ENCODE results near the gene PTGDR2.

The PTGDR2 gene

DNA sequence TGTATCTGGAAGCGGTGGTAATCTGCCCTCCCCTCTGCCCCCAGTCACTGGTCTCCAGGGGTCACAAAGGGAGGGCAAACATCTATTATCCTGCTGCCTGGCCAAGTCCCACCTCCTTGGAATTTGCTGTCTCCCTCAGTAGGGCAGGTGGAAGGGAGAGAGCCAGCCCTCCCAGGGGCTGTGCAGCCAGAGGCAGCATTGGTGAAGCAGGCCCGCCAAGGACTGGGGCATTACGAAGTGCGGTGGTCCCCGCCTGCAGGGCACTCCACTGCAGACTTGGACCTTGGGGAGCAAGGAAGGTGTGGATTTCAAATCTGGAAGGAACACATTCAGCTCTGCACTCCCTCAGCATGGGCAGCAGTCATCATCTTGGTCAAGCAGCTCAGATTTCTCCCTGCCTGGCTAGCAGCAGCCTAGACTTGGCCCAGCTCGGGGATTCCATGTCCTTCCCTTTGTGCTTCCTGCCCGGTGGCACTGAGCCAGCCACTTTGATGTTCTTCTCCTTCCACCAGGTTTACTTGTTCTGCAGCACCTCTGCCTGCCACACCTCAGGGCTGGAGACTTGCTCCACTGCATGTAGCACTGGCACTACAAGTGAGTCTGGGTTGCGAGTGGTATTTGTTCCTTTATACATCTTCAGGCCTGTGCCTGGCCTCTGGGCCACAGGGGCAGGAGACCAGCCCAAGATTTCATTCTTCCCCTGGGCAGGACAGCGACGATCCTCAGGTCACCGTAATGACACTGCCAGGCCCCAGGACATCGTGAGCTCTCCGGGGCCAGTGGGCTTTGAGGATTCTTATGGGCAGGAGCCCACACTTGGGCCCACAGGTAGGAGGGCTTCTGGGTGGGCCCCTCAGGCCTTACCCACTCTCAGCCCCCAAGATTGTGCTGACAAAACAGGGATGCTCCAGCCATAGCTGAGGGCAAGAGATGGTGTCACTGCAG, 18.9 kb upstream of the PTGDR2 start:
- no peak for DNase-seq (ENCODE audit: low read depth)

DNA sequence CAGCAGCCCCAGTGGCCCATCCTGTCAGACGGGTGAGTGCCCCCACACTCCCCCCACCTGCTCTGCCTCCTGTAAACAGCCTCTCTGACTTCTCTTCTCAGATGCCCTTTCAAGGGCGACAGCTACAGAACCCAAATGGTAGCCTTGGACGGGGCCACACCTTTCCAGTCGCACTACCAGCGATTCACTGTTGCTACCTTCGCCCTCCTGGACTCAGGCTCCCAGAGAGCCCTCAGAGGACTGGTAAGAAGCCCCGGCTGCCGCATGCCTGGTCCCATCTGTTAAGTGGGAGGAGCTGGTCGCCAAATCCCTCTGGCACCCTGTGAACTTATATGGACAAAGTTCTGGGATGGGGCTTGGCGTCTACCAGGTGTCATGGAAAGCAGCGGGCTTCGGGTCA, 17.8 kb upstream of the PTGDR2 start:
- DNase-seq (ENCODE audit: low read depth): no peak

DNA sequence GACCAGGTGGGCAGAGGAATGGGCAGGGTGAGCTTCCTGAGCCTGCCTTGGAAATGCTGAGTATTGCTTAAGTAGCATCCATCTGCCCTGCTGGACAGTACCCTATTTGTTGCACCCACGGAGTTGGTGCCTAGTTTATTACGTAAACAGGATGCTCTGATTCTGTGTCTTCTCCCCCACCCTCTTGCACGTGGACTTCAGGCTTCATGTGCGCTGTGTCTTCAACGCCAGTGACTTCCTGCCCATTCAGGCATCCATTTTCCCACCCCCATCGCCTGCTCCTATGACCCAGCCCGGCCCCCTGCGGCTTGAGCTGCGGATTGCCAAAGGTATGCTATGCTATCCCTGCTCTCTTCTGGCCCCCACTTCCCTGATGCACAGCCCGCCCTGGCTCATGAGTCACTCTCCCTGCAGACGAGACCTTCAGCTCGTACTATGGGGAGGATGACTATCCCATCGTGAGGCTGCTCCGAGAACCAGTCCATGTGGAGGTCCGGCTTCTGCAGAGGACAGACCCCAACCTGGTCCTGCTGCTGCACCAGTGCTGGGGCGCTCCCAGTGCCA, 17.3 kb upstream of the PTGDR2 start:
- DNase-seq (ENCODE audit: low read depth): peak; percentile 97

DNA sequence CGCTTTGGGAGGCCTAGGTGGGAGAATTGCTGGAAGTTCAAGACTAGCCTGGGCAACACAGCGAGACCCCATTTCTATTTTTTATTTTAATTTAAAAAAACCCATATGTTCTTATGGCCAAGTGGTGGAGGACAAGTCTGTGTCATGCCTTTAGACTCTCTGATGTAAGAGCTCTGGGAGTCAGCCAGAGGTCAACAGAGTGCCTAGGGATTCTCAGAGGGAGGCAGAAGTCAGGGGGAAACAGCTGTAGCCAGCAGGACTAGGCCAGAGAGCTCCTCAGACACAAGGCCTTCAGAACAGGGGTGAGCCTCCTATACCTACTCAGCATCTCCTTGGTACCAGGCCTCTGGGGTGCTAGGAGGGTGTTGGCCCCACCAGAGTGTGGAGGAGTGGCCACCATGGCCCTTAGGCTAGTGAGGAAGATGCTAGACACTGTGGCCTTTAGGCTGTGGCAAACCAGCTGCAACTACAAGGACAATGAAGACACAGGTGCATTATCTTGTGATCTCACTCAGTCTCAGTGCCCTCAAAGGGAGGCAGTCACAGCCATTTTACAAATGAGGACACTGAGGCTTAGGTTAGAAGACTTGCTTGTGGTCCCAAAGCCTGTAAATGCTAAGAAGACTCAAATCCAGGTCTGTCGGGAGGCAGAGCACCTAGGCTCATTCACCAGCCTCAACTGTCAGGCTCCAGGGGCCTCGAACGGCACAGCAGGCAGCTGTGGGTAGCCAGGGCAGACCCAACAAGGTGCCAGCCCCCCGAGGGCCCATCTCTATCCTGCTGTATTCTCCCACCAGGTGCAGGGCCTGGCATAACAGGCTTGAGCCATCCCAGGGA, 16.6 kb upstream of the PTGDR2 start:
- DNase-seq (ENCODE audit: low read depth): peak; percentile 87

DNA sequence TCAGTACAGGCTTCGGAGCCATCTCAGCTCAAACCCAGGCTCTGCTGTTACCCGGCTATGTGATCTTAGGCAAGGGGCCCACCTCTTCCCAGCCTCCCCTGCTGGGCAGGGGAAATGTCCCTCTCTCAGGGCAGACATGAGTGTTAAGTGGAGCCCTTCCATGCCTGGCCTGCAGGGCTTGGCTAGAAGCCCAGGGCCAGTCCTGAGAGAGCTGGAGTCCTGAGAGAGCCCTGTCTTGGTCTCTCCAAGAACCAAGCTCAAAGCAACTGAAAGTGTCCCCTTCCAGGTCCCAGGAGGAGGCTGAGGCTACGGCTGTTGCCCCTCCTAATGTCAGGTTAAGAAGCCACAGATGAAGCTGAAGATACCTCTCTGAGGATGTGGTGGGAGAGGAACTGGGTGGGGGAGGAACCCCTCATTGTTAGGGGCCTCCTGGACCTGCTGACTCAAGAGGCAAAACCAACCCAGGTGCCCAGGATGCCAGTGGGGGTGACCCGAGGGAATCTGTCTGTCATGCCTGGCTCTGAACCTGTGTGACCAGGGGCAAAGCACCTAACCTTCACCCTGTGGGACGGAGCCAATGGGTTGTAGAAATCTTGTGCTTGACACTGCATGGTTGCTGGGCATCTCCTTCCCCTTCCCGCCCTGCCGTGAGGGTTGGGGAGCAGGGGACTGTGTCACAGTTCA, 15.8 kb upstream of the PTGDR2 start:
- DNase-seq (ENCODE audit: low read depth): peak; percentile 74

DNA sequence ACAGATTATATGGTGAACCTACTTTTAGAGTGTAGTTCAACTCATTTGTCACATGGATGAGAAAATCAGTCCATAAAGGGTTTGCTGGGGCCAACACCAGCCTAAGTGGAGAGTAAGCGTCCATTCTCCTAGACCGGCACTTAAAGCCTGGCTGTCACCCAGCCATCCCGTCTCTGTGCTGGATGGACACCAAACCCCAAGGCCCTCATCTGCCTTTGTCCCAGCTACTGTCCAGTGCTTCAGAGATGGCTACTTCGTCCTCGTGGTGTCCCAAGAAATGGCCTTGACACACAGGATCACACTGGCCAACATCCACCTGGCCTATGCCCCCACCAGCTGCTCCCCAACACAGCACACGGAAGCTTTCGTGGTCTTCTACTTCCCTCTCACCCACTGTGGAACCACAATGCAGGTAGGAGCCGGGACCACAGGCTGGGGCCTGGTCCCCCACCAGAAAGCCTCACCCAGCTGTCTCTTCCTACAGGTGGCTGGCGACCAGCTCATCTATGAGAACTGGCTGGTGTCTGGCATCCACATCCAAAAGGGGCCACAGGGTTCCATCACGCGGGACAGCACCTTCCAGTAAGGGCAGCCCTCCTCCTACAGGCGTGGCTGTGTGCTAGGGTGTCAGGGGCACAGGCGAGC, 15.1 kb upstream of the PTGDR2 start:
- DNase-seq (ENCODE audit: low read depth): no peak

DNA sequence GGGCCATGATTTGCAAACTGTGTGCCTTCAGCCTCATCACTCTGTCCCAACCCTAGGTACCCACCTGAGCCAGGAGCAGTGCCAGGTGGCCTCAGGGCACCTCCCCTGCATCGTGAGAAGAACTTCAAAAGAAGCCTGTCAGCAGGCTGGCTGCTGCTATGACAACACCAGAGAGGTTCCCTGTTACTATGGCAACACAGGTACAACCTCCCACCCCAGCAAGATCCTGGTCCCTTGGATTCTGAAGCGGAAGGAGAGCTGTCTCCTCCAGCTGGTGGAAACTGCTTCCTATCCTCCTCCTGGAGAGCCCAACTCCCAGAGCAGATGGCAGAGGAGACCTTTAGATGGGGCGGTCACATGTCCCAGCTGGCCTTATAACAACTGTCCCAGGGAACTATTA, 14.5 kb upstream of the PTGDR2 start:
- no peak for DNase-seq (ENCODE audit: low read depth)

DNA sequence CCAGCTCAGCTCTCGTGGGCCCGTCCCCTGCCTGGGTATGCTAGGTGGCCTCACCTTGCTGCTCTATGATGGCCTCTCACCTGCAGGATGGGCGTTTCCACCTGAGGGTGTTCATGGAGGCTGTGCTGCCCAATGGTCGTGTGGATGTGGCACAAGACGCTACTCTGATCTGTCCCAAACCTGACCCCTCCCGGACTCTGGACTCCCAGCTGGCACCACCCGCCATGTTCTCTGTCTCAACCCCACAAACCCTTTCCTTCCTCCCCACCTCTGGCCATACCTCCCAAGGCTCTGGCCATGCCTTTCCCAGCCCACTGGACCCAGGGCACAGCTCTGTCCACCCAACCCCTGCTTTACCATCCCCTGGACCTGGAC, 13.7 kb upstream of the PTGDR2 start:
- DNase-seq (ENCODE audit: low read depth): no peak

DNA sequence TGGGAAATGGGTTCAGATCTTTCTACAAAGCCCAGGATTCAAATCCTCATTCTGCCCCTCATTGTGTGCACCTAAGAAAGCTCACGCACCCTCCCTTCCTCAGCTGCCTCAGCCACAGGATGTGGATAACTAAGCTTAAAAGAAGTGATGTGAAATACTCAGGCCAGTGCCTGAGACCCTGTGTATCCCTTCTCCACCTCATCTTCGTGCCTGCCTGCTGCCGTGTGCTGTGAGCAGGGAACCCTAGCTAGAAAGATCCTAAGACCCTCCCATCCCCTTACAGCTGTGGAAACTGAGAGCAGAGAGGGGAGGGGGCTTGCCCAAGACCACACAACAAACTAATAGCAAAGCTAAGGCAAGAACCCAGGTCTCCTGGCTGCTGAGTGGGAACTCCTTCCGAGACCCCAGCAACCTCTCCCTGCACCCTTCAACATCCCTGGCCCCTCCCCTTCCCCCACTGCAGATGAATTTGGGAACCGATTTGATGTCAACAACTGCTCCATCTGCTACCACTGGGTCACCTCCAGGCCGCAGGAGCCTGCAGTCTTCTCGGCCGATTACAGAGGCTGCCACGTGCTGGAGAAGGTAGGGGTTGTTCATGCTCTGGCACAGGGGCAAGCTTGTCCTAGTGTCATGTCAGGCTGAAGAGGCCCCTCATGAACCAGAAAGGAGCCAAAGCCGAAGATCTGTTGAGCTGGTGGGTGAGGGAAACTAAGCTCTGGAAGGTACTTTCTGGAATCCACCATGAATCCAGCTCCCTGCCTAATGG, 13.1 kb upstream of the PTGDR2 start:
- no peak for DNase-seq (ENCODE audit: low read depth)

DNA sequence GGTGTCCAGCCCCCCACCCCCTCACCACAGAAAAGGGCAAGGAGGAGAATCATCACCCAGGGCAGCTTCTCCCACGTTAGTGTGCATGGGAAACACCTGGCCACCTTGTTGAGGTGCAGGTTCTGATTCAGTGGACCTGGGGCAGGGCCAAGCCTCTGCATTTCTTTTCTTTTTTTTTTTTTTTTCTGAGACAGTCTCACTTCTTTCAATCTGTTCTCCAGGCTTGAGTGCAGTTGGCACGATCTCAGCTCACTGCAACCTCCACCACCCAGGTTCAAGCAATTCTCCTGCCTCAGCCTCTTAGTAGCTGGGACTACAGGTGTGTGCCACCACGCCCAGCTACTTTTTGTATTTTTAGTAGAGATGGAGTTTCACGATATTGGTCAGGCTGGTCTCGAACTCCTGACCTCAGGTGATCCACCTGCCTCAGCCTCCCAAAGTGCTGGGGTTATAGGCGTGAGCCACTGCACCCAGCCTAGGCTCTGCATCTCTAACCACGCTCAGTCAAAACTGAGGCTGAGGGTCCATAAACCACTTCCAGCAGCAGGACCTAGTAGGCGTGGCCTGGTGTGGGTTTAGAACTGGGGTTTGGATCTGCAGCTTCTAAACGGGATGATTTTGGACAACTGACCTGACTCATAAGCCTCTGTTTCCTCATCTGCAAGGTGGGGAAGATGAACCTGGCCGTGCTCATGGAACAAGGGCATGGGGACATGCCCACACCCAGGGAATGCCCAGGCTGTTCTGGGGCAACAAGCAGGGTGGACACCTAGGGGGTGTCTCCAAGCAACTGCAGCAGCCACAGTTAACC, 12.3 kb upstream of the PTGDR2 start:
- no peak for DNase-seq (ENCODE audit: low read depth)

DNA sequence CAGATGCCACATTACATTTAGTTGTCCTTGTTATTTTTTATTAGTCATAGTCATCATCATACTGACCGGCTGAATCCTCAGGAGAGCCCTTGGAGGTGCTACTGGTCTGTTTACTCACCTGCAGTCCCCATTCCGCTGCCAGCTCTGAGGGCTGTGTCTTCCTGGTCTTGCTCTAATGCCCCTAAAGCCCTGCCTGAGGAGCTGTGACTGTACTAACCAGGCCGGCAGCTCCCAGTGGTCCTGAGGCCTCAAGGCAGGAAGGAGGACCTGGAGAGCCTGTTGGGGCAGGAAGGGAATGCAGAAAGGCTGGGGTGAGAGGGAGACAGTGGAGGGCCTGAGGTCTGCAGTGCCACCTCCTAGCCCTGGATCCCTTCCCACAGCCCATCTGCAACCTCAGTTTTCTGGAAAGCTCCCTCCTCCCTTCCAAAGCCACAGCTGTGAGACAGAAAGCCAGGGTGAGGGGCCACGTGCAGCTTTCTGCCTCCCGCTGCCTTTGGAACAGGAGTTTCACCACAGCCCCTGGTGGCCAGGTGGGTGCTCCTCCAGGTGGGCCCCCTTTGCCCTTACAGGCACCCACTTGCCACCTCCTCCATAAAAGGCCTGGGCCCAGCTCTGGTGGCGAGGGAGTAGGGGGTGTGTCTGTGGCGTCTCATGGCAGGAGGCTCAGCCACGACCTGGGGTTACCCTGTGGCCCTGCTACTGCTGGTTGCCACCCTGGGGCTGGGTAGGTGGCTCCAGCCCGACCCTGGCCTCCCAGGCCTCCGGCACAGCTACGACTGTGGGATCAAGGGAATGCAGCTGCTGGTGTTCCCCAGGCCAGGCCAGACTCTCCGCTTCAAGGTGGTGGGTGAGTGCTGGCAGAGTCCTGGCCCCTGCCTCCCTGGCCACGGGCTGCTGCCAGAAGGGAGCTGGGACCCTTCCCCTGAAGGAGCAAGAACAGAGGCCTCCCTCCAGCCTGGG, 11.4 kb upstream of the PTGDR2 start, which contains the start of gene ZP1:
Gene ZP1 (plus strand): TSS at position 632 of the 960 bp plus-strand sequence. CDS start 20 bp downstream, at position 652.
- DNase-seq (ENCODE audit: low read depth): no peak

DNA sequence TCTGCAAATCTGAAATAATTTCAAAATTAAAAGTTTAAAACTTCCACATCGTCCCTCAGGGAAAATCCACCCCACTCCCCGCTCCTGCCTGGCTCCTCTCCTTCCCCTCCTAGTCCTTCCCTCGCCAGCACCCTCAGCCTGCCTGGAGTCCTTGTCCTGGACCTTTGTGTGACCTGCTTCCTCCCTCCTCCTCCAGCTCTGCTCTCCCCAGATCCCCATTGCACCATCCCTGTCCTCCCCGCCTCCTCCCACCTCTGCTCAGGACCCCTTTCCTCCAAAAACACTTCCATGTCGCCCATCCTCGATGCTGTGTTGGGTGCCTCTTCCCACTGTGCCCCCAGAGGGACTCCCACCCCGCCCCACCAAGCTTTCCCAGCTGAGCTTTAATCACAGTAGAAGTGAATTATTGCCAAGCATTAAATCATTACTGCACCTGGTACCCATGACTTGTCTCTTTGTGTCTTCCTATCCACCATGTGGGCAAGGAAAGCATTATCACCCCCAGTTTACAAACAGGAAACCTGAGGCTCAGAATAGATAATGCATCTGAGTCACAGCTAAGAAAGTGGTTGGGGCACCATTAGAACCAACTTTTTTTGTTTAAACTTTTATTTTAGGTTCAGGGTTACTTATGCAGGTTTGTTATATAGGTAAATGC, 9.2 kb upstream of the PTGDR2 start:
- DNase-seq (ENCODE audit: low read depth): no peak

DNA sequence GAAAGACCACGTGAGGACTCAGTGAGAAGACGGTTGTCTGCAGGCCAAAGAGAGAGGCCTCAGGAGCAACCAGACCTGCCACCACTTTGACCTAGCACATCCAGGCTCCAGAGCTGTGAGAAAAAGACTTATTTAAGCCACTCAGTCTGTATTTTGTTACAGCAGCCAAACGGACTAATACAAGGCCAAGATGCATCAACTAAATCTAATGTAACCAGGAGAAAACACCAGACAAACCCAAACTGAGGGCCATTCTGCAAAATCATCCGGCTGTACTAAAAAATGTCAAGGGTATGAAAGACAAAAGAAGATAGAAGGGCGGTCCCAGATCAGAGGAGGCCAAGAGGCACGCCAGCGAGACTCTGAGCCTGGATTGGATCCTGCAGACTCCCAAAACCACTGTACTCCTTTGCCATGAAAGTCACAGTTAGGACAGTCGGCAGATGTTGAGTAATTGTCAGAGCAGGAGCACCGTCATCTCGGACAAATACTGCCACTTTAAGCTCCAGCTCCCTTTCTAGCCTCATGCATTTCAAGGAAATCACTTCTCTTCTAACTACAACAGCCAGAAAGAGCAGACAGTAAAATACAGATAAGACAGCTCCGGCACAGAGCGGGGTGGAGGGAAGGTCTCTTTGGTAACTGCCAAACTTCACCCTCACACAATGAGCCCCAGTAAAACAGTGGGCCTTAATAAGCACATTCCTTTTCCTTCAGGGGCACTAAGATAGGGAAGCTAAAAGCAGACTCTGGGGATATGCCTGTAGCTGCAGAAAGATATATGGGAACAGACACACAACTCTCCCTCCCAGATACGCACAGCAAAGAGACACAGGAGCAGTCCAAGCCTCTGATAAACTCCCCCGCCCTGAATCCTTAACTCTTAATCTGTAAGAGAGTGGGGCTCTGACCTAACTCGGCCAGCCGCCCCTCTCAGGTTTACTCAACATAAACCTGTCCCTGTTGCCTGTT, 8.1 kb upstream of the PTGDR2 start:
- DNase-seq (ENCODE audit: low read depth): no peak

DNA sequence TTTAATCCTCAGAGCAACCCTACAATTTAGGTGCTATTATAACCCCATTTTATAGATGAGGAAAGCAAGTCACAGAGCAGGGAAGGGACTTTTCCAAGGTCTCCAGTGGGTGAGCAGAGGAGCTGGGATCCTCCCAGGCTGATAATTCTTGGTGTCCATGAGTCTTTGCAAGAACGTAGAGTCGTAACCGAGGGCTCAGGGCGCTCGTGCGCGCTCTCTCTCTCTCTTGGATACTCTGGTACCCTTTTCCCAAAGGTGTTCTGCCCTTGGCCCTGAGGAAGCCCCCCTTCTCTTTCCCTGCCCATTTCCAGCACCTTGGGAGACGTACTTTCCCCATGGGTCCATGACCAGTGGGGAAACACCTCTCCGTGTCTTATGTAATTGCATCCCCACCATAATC, 6.4 kb upstream of the PTGDR2 start:
- DNase-seq (ENCODE audit: low read depth): no peak

DNA sequence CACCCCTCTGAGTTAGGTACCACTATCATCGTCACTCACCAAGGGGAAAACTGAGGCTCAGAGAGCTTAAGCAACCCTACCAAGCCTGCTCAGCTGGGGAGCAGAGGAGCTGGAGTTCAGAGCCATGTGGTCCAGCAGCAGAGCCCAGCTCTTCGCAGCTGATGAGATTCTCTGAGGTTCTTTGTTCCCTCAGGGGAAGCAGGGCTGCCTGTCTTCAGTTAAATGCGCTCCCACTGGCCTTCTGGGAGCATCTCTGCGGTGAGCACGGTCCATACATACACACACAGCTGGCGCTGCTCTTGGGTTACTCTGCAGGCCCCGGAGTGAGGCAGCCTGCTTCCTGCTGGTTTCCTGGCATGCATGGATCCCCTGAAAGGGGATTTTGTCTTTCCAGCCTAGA, 5.2 kb upstream of the PTGDR2 start:
- DNase-seq (ENCODE audit: low read depth): no peak

DNA sequence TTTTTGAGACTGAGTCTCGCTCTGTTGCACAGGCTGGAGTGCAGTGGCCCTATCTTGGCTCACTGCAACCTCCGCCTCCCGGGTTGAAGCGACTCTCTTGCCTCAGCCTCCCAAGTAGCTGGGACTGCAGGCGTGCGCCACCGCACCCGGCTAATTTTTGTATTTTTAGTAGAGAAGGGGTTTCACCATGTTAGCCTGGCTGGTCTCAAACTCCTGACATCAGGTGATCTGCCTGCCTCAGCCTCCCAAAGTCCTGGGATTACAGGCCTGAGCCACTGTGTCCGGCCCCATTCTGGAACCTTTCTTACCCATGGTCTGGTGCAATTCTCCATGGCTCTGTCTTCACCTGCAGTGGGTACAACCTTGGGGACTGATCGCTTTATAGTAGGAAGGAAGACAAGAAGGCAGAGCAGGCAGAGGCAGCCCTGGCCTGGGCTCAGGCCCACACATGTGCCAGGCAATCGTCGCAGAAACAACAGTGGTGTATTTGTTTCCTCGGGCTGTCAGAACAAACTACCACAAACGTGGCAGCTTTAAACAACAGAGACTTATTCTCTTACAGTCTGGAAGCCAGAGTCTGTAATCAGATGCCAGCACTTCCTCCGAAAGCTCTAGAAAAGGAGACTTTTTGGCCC, 4.0 kb upstream of the PTGDR2 start:
- no peak for DNase-seq (ENCODE audit: low read depth)
